GM18505 (cell line): ENCODE results near the gene PTPRN2.

Experiments used
- ATAC-seq: cut with Tn5 transposase; IDR thresholded peaks from one replicate; pipeline ENCODE4 v1.9.1; 2021; ENCODE audit not compliant: unreplicated experiment
- POLR2A ChIP-seq: IDR thresholded peaks from 4 replicates; pipeline ENCODE4 v1.6.1; 2011; ENCODE audit warnings: borderline replicate concordance; ENCODE audit not compliant: insufficient read depth, insufficient read length; ENCODE audit errors: extremely low read depth

Gene PTPRN2

GRCh38 chr7:157841773-157842370 is 745.8 kb downstream of the PTPRN2 start:
- no peak for TF ChIP-seq POLR2A
- no peak for ATAC-seq

GRCh38 chr7:157840914-157841772 is 746.5 kb downstream of the PTPRN2 start:
- ATAC-seq = no peak
- no peak for TF ChIP-seq POLR2A

- TF ChIP-seq POLR2A = no peak
- no peak for ATAC-seq
Measured at GRCh38 chr7:157840174-157840913, 747.3 kb downstream of the PTPRN2 start.

- ATAC-seq = no peak
- TF ChIP-seq POLR2A = no peak
Measured at GRCh38 chr7:157839672-157840167, 747.9 kb downstream of the PTPRN2 start.

GRCh38 chr7:157839226-157839625 is 748.4 kb downstream of the PTPRN2 start:
- ATAC-seq = no peak
- TF ChIP-seq POLR2A = no peak

GRCh38 chr7:157837561-157837960 is 750.1 kb downstream of the PTPRN2 start:
- ATAC-seq = no peak
- TF ChIP-seq POLR2A = no peak

- TF ChIP-seq POLR2A = no peak
- ATAC-seq = no peak
Measured at GRCh38 chr7:157837047-157837446, 750.6 kb downstream of the PTPRN2 start.

- no peak for ATAC-seq
- TF ChIP-seq POLR2A = no peak
Measured at GRCh38 chr7:157834501-157835163, 753.0 kb downstream of the PTPRN2 start.

GRCh38 chr7:157832866-157833607 is 754.6 kb downstream of the PTPRN2 start:
- no peak for TF ChIP-seq POLR2A
- no peak for ATAC-seq

- no peak for ATAC-seq
- no peak for TF ChIP-seq POLR2A
Measured at GRCh38 chr7:157832421-157832820, 755.2 kb downstream of the PTPRN2 start.

GRCh38 chr7:157832006-157832405 is 755.6 kb downstream of the PTPRN2 start:
- no peak for TF ChIP-seq POLR2A
- ATAC-seq = no peak

- TF ChIP-seq POLR2A = no peak
- no peak for ATAC-seq
Measured at GRCh38 chr7:157831143-157831905, 756.3 kb downstream of the PTPRN2 start.
